GM18499 (cell line): ENCODE data around the gene MAPK12.

Source experiments
- ATAC-seq: cut with Tn5 transposase; IDR thresholded peaks from one replicate; pipeline ENCODE4 v1.9.1; 2021; ENCODE audit warnings: moderate number of reproducible peaks; ENCODE audit not compliant: insufficient read depth, unreplicated experiment

Gene MAPK12

GRCh38 chr22:50261615-50262459, at the start of gene MAPK12:
TSS of gene MAPK12 (minus strand) at chr22:50261683. CDS start at chr22:50261509, 174 bp downstream.
- no peak for ATAC-seq

- ATAC-seq = no peak
Observed at GRCh38 chr22:50310949-50311444, 49.5 kb upstream of the MAPK12 start.

- ATAC-seq = no peak
Observed at GRCh38 chr22:50310031-50310722, 48.7 kb upstream of the MAPK12 start.

DNA sequence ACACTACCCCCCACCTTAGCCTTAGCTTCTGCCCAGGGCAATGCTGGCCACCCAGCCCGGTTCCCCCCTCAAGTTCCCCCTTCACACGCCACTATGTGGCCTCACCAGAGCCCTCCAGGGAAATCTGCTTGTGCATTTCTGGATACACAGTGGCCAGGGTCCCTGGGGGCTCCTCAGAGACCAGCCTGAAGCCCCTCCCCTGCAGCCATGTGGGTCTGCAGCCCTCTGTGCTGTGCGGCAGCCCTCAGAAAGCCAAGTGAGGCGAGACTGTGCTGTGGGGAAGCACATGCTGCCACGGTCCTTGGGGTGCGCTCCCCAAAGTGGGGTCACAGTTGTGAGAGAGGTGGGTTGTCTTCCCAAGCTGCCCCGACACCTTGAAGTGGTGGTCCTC, 48.1 kb upstream of the MAPK12 start:
- no peak for ATAC-seq

- no peak for ATAC-seq
Observed at GRCh38 chr22:50308986-50309600, 47.6 kb upstream of the MAPK12 start.

DNA sequence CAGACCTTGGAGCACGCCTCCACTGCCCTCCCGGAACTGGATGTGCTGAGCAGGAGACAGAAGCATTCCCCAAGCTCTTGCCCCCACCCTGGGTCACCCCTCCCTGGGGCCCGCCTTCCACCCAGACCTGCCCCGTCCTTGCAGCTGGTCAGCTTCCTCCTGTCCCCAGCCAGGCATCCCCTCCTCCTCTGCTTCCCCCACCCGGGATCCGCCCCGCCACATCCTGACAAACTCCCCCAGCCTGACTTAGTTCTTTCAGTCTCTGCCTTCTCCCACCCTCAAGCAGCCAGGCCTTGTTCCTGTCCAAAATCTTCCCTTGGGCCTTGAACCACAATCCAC, 47.1 kb upstream of the MAPK12 start:
- ATAC-seq = no peak

DNA sequence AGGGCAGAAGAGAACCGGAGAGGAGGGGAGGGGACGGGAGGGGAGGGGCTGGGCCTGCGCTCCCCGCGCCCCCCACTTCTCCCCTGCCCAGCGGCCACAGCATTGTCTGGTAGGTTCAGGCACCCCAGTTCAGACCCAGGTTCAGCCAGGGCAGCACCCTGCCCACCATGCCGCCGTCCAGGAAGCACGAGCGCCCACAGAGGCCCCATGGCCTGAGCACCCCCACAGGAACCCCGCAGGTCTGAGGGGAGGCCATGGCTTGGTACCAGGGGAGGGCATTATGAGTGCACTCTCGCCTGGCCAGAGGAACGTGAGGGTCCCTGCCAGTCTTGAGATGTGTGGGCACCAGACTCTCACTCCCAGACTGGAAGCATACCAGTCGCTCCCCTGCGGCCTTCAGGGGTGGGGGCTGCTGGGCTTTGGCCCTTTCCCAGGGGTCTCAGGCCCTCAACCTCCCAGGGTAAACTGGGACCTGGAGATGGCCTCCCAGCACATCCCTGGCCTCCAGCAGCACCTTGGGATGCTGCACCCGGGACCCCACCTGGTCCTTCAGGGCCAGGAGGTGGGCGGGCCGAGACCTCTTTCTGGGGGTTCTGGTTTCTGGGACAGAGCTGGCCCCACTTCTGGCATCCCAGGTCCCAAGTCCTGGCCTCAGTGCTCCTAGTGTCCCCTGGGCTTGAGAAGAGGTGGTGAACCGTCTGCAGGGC, 46.6 kb upstream of the MAPK12 start:
- no peak for ATAC-seq

DNA sequence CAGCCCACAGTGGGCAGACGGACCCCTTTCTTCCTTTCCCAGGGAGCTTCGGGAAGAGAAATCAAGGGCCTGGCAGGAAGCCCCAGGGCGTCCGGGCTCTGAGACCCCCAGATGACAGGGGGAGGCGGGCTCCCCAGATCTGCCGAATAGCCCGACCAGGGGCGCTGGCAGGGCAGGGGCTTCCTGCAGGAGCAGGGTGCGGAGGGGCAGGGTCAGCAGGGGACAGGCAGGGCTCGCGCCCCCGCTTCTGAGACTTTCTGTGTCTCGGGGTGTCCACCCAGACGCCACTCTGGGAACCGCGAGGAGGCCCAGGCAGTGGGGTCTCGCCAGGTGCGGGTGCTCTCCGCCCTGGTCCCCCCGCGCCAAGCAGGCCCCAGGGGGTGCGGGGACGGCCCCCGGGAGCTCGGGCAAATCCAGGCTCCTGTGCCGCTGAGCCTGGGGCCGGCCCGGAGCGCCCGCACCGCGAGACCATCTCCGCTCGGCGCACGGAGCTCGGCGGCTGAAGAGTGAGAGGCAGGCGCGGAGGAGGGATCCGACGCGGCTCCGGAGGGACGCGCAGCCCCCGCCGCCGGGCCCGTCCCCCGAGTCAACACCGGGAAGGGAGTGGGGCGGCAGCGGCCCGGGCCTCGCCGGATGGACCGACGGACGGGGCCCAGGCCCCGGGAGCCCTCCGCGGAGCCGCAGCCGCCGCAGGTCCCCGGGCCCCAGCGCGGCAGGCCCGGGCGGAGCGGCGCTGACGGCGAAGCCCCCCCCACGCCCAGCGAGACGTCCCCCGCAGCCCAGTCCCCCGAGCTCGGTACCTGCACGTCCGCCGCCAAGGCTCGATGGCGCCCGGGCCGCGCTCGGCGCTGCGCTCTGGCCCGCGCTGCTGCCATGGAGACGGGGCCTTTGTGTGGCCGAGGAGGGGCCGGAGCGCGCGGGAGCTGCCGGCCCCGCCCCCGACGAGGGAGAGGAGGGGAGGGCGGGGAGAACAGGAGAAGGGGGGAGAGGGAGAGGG, 45.6 kb upstream of the MAPK12 start, which contains the start of gene PLXNB2:
Gene PLXNB2, minus strand, starts transcription at position 894 of the 997 bp plus-strand sequence. CDS start 17,062 bp downstream, outside the sequence.
- ATAC-seq = no peak

DNA sequence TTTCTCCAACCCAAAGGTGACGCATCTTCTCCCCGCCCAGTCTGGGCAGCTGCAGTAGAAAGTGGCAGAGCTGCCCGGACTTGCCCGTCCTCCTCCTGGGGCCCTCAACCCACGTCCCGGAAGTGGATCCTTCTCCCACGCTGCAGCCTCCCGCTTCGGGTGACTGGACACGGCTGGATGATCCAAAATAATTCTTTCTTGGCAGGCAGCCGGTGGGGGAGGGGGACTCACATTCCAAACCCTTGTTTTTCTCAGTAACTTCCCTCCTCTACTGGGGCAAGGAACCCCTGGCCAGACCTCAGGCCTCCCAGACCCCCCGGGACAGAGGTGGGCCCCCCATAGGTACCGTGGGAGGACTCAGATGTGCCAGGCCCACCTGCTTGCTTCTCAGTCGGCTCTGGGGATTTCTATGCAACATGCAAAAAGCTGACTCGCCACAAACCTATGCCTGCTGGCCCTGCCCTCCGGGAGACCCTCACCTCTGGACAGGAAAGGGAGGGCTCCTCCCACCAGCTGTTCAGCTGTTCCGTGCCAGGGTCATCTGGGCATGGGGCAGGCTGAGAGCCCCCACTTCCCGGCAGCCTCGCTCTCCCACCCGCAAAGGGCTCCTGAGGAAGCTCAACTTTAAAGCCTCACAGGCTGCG, 44.6 kb upstream of the MAPK12 start:
- ATAC-seq = no peak

DNA sequence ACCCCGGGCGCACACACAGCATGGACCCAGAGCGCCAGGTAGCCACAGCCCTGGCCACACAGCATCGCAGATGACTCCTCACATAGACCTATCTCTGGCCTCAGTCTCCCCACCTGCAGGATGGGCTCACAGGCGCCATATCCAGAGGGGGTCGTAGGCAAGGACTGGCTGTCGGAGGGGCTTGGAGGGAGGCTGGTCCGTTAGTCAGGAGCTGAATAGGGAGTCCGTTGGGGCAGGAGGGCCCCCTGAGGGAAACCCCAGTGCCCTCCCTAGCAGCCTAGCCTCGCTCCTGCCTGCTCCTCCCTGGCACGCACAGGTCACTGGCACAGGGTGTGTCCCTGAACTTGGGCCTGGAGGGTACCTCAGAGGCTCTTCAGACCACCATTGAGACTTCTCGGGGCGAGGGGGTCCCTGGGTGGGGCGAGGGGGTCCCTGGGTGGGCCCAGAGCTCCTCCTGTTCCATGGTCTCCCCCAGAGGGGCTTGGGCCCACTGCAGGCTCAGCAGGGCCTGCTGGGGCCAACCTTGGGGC, 44.0 kb upstream of the MAPK12 start:
- no peak for ATAC-seq

DNA sequence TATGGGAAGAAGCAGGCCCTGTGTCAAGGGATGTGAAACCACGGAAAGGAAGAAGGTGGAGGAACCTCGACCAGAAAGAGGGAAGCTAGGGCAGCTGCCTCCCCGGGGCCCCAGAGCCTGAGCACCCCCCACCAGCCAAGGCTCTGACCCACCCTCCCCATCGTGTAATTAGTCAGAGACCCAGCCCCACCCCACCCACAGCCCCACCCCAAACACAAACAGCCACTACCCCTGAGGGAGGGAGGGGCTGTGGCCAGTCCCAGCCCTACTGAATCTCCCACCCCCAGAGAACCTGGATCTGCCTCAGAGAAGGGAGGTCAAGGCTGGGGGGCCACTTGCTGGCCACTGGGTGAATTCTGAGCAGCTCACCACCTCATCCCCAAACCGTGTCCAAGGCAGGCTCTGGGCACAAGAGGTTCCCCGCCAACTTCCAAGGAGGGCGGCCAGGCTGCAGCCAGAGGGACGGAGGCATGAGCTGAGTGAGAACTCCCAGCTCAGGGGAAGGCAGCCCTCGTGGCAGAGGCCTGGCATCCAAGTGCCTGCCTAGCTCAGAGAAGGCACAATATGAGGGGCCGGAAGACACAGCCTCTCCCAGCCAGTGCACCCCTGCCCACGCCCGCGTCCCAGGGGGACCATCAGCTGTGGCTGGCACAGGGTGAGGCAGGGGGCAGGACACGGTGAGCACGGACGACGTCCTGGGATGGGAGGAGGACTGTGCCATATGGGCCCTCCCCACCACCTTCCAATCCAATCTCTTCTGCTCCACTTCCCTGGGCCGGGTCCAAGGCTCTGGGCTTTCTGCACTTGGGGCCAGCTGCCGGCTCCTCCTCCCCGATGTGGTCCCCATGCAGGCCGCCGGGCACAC, 43.3 kb upstream of the MAPK12 start:
- no peak for ATAC-seq

- ATAC-seq = no peak
Observed at GRCh38 chr22:50303848-50304527, 42.5 kb upstream of the MAPK12 start.

- ATAC-seq = no peak
Observed at GRCh38 chr22:50303515-50303847, 42.0 kb upstream of the MAPK12 start.

DNA sequence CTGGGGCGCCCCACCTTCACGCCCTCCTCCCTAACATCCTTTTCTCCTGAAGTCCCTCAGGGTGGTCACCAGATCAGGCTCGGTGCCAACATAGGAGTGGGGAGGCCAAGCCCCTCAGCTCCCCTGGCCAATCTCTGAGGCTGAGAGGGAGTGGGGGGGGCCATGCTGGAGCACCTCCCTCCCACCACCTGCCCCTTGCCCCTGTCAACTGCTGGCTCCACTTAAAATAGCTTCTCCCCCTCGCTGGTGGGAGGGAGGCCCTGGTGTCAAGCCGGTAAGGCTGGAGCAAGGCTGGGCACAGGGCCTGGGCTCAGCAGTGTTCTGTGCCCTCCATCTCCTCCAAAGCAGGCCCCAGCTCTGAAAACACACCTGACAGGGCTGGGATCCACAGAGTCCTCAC, 41.1 kb upstream of the MAPK12 start:
- ATAC-seq = no peak

DNA sequence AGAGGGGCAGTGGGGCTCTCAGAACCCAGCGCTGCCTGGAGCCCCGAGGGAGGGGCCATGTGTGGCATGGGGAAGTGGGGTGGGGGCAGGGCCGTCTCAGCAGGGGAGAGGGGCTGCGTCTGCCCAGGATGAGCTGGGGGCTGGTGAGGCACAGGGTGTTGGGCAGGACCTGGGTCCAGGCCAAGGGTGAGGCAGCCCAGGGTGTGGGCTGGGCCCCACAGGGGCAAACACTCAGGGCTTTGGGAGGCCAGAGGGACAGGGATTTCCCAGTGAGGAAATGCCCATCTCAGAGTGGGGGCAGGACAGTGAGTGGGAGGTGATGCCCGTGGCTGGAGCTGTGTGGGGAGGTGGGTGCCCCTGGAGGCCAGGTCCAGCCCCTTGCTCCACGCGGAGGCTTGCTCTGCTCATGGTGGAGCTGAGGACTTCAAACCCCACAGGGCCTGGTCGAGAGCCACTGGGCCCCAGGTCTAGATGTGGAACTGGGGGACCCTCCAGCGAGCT, 40.6 kb upstream of the MAPK12 start:
- no peak for ATAC-seq

DNA sequence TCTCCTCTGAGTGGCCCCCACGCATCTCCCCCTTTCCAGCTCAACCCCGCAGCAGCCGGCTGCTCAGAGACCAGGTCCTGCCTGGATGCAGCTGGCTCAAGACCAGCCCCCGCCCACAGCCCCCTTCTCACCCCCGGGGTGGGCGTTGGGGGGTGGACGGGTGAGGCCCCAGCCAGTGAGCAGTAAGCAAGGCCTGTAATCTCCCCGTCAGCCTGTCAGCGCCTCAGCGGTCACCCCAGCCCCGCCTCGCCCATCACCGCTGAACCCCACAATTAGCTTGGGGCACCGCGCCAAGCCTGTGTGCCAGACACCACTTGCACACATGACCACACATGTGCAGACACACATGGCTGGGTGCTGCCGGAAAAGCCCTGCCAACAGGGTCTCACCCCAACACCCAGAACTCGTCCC, 40.1 kb upstream of the MAPK12 start:
- no peak for ATAC-seq

GRCh38 chr22:50300620-50301257, 39.3 kb upstream of the MAPK12 start:
- ATAC-seq = no peak
